Ovary (tissue), 3 donors: ENCODE results near the gene PDE7B.

Experiments
- CTCF ChIP-seq, 3 donors: fragments of 450-650 bp in 2 of 3; fragments of 200-600 bp in 1 of 3; IDR thresholded peaks; one replicate each; pipeline versions ENCODE4 v1.5.1 to v1.8.0; 2016 to 2022; ENCODE audit warnings: antibody characterized with exemption in 3 of 3, mild to moderate bottlenecking in 1 of 3
- EP300 ChIP-seq: sonication (generic); formaldehyde crosslinking; IDR thresholded peaks from one replicate; pipeline ENCODE4 v1.6.1; 2017; ENCODE audit warnings: antibody characterized with exemption
- POLR2A ChIP-seq: fragments of 450-650 bp; IDR thresholded peaks from one replicate; pipeline ENCODE4 v1.6.1; 2017; ENCODE audit warnings: antibody characterized with exemption, mild to moderate bottlenecking, moderate library complexity
- donor health status: DM: no; HTN: no; CAD: no.

DNA sequence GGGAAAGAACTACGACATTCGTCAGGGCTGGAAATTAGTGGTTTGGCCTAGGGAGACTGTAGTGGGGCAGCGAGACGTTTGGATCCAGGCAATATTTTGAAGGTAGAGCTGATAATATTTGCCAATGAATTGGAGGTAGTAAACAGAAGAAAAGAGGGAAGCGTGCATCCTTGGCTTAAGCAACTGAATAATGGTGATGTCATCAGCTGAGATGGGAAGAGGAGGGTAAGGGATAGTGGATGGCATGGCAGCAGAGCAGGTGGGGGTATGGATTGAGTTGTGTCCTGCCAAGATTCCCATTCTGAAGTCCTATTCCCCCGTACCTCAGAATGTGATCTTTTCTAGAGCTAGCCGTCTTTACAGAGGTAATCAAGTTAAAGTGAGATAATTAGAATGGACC is 119.2 kb downstream of the PDE7B start:
- TF ChIP-seq EP300 (no peak), CTCF (IDR thresholded peaks at IDR 0.05) (no peak), POLR2A (no peak)
